Neural cell (in vitro differentiated cells): ENCODE measurements around the gene MAGEA8. TPM values are rescaled to one million over a fixed set of nuclear protein-coding genes. Genes with fewer than 3 reads are reported as not detected.

Experiments used
- H2AFZ ChIP-seq: fragments of 200-600, 300-800 bp; sonication (generic), shearing (Covaris generic); 2 replicates; pipeline ENCODE4 v1.6.0; 2014; ENCODE audit warnings: low read depth, mild to moderate bottlenecking, antibody characterized with exemption, low read length, moderate library complexity
- H3F3A ChIP-seq: fragments of 200-600 bp; shearing (Covaris generic); 2 replicates; pipeline ENCODE4 v1.6.1; 2016; ENCODE audit warnings: mild to moderate bottlenecking, moderate library complexity, mixed read lengths, antibody characterized with exemption, low read length; ENCODE audit not compliant: insufficient read depth, poor library complexity, severe bottlenecking
- H3K27ac ChIP-seq: fragments of 200-600, 300-800 bp; sonication (generic), shearing (Covaris generic); 2 replicates; pipeline ENCODE4 v1.5.1; 2014; ENCODE audit warnings: mild to moderate bottlenecking, low read length, moderate library complexity
- H3K27me3 ChIP-seq: fragments of 300-800, 200-600 bp; sonication (generic), shearing (Covaris generic); 2 replicates; pipeline ENCODE4 v1.6.0; 2014; ENCODE audit warnings: mild to moderate bottlenecking, low read depth, low read length, moderate library complexity; ENCODE audit not compliant: insufficient read depth
- H3K36me3 ChIP-seq: fragments of 300-800, 200-600 bp; sonication (generic), shearing (Covaris generic); 2 replicates; pipeline ENCODE4 v1.5.1; 2014; ENCODE audit warnings: mild to moderate bottlenecking, antibody characterized with exemption, low read length, moderate library complexity; ENCODE audit not compliant: insufficient read depth
- H3K4me2 ChIP-seq: fragments of 300-800, 200-600 bp; sonication (generic), shearing (Covaris generic); 2 replicates; pipeline ENCODE4 v1.6.0; 2014; ENCODE audit warnings: mild to moderate bottlenecking, low read length
- H3K4me3 ChIP-seq: fragments of 300-800, 200-600 bp; sonication (generic), shearing (Covaris generic); 2 replicates; pipeline ENCODE4 v1.5.1; 2014; ENCODE audit warnings: mild to moderate bottlenecking, low read length, moderate library complexity
- H3K79me2 ChIP-seq: fragments of 200-600 bp; shearing (Covaris generic); replicated peaks from 2 replicates; pipeline ENCODE4 v1.6.0; 2014; ENCODE audit warnings: mild to moderate bottlenecking, low read length, moderate library complexity; ENCODE audit not compliant: insufficient read depth
- H3K9ac ChIP-seq: fragments of 300-800, 200-600 bp; sonication (generic), shearing (Covaris generic); 2 replicates; pipeline ENCODE4 v1.6.1; 2016; ENCODE audit warnings: mild to moderate bottlenecking, low read length, mixed read lengths
- H3K9me2 ChIP-seq: fragments of 200-600 bp; shearing (Covaris generic); 2 replicates; pipeline ENCODE4 v1.6.1; 2016; ENCODE audit warnings: mild to moderate bottlenecking, low read length, mixed read lengths; ENCODE audit not compliant: insufficient read depth
- H3K9me3 ChIP-seq: fragments of 200-600, 300-800 bp; sonication (generic), shearing (Covaris generic); 2 replicates; pipeline ENCODE4 v1.6.1; 2016; ENCODE audit warnings: mild to moderate bottlenecking, mixed run types, low read length, moderate library complexity, mixed read lengths
- H4K20me1 ChIP-seq: fragments of 200-600 bp; shearing (Covaris generic); 2 replicates; pipeline ENCODE4 v1.6.1; 2016; ENCODE audit warnings: mild to moderate bottlenecking, mixed run types; ENCODE audit not compliant: insufficient read depth
- EP300 ChIP-seq: fragments of 450-650 bp; conservative IDR thresholded peaks from 2 replicates; pipeline ENCODE4 v1.6.1; 2014; ENCODE audit warnings: antibody characterized with exemption, mild to moderate bottlenecking, moderate library complexity; ENCODE audit not compliant: poor library complexity, severe bottlenecking
- EZH2 ChIP-seq: fragments of 200-600, 300-800 bp; shearing (Covaris generic), sonication (generic); IDR thresholded peaks from 2 replicates; pipeline ENCODE4 v1.6.1; 2014; ENCODE audit warnings: antibody characterized with exemption, low read length, borderline replicate concordance, mild to moderate bottlenecking; ENCODE audit not compliant: insufficient read depth, poor library complexity, severe bottlenecking
- MXI1 ChIP-seq: fragments of 450-650 bp; conservative IDR thresholded peaks from 2 replicates; pipeline ENCODE4 v1.6.1; 2014; ENCODE audit warnings: antibody characterized with exemption, mild to moderate bottlenecking; ENCODE audit not compliant: poor library complexity, severe bottlenecking
- POLR2AphosphoS5 ChIP-seq: IDR thresholded peaks from 2 replicates; pipeline ENCODE4 v1.6.1; 2012
- RAD21 ChIP-seq: fragments of 450-650 bp; conservative IDR thresholded peaks from 2 replicates; pipeline ENCODE4 v1.6.1; 2014; ENCODE audit warnings: antibody characterized with exemption, mild to moderate bottlenecking, moderate library complexity
- SMC3 ChIP-seq: fragments of 450-650 bp; conservative IDR thresholded peaks from 2 replicates; pipeline ENCODE4 v1.6.1; 2014; ENCODE audit warnings: antibody characterized with exemption, mild to moderate bottlenecking, moderate library complexity; ENCODE audit not compliant: poor library complexity
- TAF1 ChIP-seq: IDR thresholded peaks from 2 replicates; pipeline ENCODE4 v1.6.1; 2012; ENCODE audit warnings: low read depth
- polyA plus RNA-seq: library from polyadenylated mRNA; depleted of rRNA; stranded (reverse); fragments of >200 nt; gene quantifications from 2 replicates; pipeline ENCODE4 v1.2.3, GENCODE V29; 2014
- TF ChIP-seq, protein P1 (sequence below): IDR thresholded peaks from 2 replicates; pipeline ENCODE4 v1.6.1; 2012; ENCODE audit warnings: borderline replicate concordance
- TF ChIP-seq, protein P2 (sequence below): fragments of 450-650 bp; IDR thresholded peaks from 2 replicates; pipeline ENCODE4 v1.5.1; 2014; ENCODE audit warnings: antibody characterized with exemption, mild to moderate bottlenecking, moderate library complexity; ENCODE audit not compliant: poor library complexity, severe bottlenecking

Gene MAGEA8
- polyA plus RNA-seq, 1 donor from 2014 or later, result not detected

DNA sequence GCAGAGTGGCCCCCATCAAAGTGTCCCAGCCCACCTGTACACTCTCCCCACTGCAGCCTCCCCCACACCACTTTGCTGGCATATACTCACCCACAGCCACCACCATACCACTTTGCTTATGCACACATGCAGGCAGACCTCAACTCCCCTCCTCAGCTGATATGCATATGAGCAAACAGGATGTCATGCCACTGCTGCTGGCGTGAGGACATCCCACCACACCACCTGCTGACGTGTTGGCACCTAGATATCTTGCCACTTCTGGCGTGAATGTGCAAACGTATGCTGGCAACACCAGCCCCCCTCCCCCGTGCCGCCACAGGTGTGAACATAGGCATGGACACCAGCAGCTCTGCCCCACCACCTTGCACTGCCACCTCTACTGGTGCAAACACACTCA, 22.4 kb upstream of the MAGEA8 start:
- no peak overlapping the region for H2AFZ ChIP-seq
- H4K20me1 ChIP-seq, result no peaks in the 10 kb centered on the region
- no peaks in the 10 kb centered on the region for H3K79me2 ChIP-seq
- no peaks in the 10 kb centered on the region for H3K36me3 ChIP-seq
- no peaks in the 10 kb centered on the region for H3F3A ChIP-seq
- H3K9me3 ChIP-seq, result no peaks in the 10 kb centered on the region
- no peak overlapping the region for H3K27ac ChIP-seq
- TF ChIP-seq EZH2, result no peak
- TF ChIP-seq TAF1, result no peak
- no peak for TF ChIP-seq RAD21
- no peak for TF ChIP-seq EP300
- TF ChIP-seq MXI1, result no peak
- no peak for TF ChIP-seq POLR2AphosphoS5
- TF ChIP-seq, protein P1, sequence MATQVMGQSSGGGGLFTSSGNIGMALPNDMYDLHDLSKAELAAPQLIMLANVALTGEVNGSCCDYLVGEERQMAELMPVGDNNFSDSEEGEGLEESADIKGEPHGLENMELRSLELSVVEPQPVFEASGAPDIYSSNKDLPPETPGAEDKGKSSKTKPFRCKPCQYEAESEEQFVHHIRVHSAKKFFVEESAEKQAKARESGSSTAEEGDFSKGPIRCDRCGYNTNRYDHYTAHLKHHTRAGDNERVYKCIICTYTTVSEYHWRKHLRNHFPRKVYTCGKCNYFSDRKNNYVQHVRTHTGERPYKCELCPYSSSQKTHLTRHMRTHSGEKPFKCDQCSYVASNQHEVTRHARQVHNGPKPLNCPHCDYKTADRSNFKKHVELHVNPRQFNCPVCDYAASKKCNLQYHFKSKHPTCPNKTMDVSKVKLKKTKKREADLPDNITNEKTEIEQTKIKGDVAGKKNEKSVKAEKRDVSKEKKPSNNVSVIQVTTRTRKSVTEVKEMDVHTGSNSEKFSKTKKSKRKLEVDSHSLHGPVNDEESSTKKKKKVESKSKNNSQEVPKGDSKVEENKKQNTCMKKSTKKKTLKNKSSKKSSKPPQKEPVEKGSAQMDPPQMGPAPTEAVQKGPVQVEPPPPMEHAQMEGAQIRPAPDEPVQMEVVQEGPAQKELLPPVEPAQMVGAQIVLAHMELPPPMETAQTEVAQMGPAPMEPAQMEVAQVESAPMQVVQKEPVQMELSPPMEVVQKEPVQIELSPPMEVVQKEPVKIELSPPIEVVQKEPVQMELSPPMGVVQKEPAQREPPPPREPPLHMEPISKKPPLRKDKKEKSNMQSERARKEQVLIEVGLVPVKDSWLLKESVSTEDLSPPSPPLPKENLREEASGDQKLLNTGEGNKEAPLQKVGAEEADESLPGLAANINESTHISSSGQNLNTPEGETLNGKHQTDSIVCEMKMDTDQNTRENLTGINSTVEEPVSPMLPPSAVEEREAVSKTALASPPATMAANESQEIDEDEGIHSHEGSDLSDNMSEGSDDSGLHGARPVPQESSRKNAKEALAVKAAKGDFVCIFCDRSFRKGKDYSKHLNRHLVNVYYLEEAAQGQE, result no peak
- no peak for TF ChIP-seq SMC3
- TF ChIP-seq, protein P2, sequence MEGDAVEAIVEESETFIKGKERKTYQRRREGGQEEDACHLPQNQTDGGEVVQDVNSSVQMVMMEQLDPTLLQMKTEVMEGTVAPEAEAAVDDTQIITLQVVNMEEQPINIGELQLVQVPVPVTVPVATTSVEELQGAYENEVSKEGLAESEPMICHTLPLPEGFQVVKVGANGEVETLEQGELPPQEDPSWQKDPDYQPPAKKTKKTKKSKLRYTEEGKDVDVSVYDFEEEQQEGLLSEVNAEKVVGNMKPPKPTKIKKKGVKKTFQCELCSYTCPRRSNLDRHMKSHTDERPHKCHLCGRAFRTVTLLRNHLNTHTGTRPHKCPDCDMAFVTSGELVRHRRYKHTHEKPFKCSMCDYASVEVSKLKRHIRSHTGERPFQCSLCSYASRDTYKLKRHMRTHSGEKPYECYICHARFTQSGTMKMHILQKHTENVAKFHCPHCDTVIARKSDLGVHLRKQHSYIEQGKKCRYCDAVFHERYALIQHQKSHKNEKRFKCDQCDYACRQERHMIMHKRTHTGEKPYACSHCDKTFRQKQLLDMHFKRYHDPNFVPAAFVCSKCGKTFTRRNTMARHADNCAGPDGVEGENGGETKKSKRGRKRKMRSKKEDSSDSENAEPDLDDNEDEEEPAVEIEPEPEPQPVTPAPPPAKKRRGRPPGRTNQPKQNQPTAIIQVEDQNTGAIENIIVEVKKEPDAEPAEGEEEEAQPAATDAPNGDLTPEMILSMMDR, result no peak
- H3K4me3 ChIP-seq, result no peak overlapping the region
- no peak overlapping the region for H3K4me2 ChIP-seq
- H3K9me2 ChIP-seq, result no peaks in the 10 kb centered on the region
- no peaks in the 10 kb centered on the region for H3K27me3 ChIP-seq
- H3K9ac ChIP-seq, result no peak overlapping the region

DNA sequence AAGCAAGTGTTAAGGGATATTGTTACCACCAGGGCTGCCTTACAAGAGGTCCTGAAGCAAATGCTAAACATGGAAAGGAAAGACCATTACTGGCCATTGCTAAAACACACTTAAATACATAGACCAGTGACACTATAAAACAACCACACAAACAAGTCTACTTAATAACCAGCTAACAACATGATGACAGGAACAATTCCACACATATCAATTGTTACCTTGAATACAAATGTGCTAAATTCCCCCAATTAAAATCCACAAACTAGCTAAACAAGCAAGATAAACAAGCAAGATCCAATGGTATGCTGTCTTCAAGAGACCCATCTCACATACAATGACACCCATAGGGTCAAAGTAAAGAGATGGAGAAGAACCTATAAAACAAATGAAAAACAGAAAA, 20.5 kb upstream of the MAGEA8 start:
- no peaks in the 10 kb centered on the region for H3K9me2 ChIP-seq
- H3K27ac ChIP-seq, result no peak overlapping the region
- H3K79me2 ChIP-seq, result no peaks in the 10 kb centered on the region
- no peaks in the 10 kb centered on the region for H3F3A ChIP-seq
- H2AFZ ChIP-seq, result no peak overlapping the region
- no peaks in the 10 kb centered on the region for H3K36me3 ChIP-seq
- no peak overlapping the region for H3K4me2 ChIP-seq
- no peak overlapping the region for H3K9ac ChIP-seq
- no peak overlapping the region for H3K4me3 ChIP-seq
- H4K20me1 ChIP-seq, result no peaks in the 10 kb centered on the region
- TF ChIP-seq EZH2 (no peak), SMC3 (no peak), TAF1 (no peak), EP300 (no peak), RAD21 (no peak), POLR2AphosphoS5 (no peak), MXI1 (no peak)
- TF ChIP-seq, protein P1, result no peak
- TF ChIP-seq, protein P2, result no peak
- H3K27me3 ChIP-seq, result no peaks in the 10 kb centered on the region
- no peaks in the 10 kb centered on the region for H3K9me3 ChIP-seq
